HepG2 (cell line): ENCODE data around the gene KIF19. TPM values are rescaled to one million over a fixed set of nuclear protein-coding genes. Genes with fewer than 3 reads are reported as not detected.
A peak's percentile ranks its signal among the peaks of the same experiment; 100 is the strongest.

Source experiments
- ATAC-seq: fragments of 200-7000 bp; cut with Tn5 transposase; 3 replicates; pipeline ENCODE4 v1.9.1; 2020; ENCODE audit warnings: mild to moderate bottlenecking, moderate library complexity
- BruUV-seq: library from RNA; stranded (reverse); fragments of 400-500 nt; replicated peaks from 2 replicates; lab custom pipeline; 2021; lab: Mats Ljungman, UMichigan
- CTCF ChIA-PET: fragments of 300-600 bp; formaldehyde crosslinking; extraction: SDS; loops from one replicate; lab custom pipeline; 2021; ENCODE audit warnings: low total read pairs, inconsistent platforms, low intra/inter-chr PET ratio; lab: Yijun Ruan, JAX
- POLR2A ChIA-PET: fragments of 350-600 bp; sonication (Branson Sonifier 250); formaldehyde crosslinking; loops from one replicate; lab custom pipeline; 2020; ENCODE audit warnings: antibody characterized with exemption, inconsistent platforms; lab: Yijun Ruan, JAX
- DNase-seq: peaks from one replicate; pipeline ENCODE4 v3.0.0-alpha.2; 2015; ENCODE audit warnings: low spot score
- FAIRE-seq: peaks from 3 replicates; lab custom pipeline; 2011; peaks lifted over from hg19 to GRCh38; lab: Jason Lieb, UNC
- H2AFZ ChIP-seq: one replicate; pipeline ENCODE4 v1.6.1; 2011; ENCODE audit warnings: low read length, inconsistent platforms
- H3K27ac ChIP-seq: fragments of 300-600 bp; 3 replicates; pipeline ENCODE4 v1.8.0; 2011; ENCODE audit warnings: mixed run types, mild to moderate bottlenecking, mixed read lengths, low read length, inconsistent platforms; ENCODE audit not compliant: insufficient read depth; ENCODE audit errors: extremely low read length
- H3K27me3 ChIP-seq, 2 experiments: fragments of 200-600 bp in 1 of 2; 2 replicates in 1 of 2; 3 replicates in 1 of 2; pipeline versions ENCODE4 v1.6.0 to v1.8.0; 2011; ENCODE audit warnings: low read length in 2 of 2, mild to moderate bottlenecking in 2 of 2, moderate library complexity in 2 of 2, inconsistent platforms in 1 of 2; ENCODE audit not compliant: insufficient read depth in 2 of 2, control insufficient read depth in 1 of 2
- H3K36me3 ChIP-seq, 2 experiments: fragments of 200-600 bp in 1 of 2; replicated peaks in 1 of 2; 2 replicates in 1 of 2; 3 replicates in 1 of 2; pipeline versions ENCODE4 v1.5.1 to v1.8.0; 2011; ENCODE audit warnings: low read length in 2 of 2, inconsistent platforms in 1 of 2; ENCODE audit not compliant: insufficient read depth in 2 of 2, control insufficient read depth in 1 of 2
- H3K4me1 ChIP-seq: 2 replicates; pipeline ENCODE4 v1.5.1; 2012; ENCODE audit warnings: low read length, inconsistent platforms; ENCODE audit not compliant: insufficient read depth
- H3K4me2 ChIP-seq: 2 replicates; pipeline ENCODE4 v1.6.0; 2011; ENCODE audit warnings: low read depth, low read length, inconsistent platforms
- H3K4me3 ChIP-seq, 3 experiments: fragments of 200-600 bp in 1 of 3; sonication (generic), shearing (Covaris generic) in 1 of 3; replicated peaks in 1 of 3; 2 replicates each; pipeline ENCODE4 v1.5.1; 2011 to 2016; ENCODE audit warnings: low read length in 3 of 3, inconsistent platforms in 2 of 3, low read depth in 2 of 3, mild to moderate bottlenecking in 2 of 3, control low read depth in 1 of 3, mixed read lengths in 1 of 3; ENCODE audit not compliant: insufficient read depth in 1 of 3
- H3K79me2 ChIP-seq: one replicate; pipeline ENCODE4 v1.6.1; 2011; ENCODE audit warnings: low read length, inconsistent platforms; ENCODE audit not compliant: insufficient read depth
- H3K9ac ChIP-seq: 2 replicates; pipeline ENCODE4 v1.6.0; 2011; ENCODE audit warnings: mild to moderate bottlenecking, low read depth, low read length, inconsistent platforms; ENCODE audit not compliant: insufficient read depth
- H3K9me3 ChIP-seq: 2 replicates; pipeline ENCODE4 v1.5.1; 2012; ENCODE audit warnings: mild to moderate bottlenecking, low read length
- H4K20me1 ChIP-seq: 2 replicates; pipeline ENCODE4 v1.6.0; 2011; ENCODE audit warnings: inconsistent platforms, mild to moderate bottlenecking, low read length, moderate library complexity; ENCODE audit not compliant: insufficient read depth
- KDM1A ChIP-seq: IDR thresholded peaks from 2 replicates; pipeline ENCODE4 v1.6.1; 2016; ENCODE audit warnings: missing compliant biosample characterization
- KLF12 ChIP-seq: sonication (generic); formaldehyde crosslinking; IDR thresholded peaks from 2 replicates; pipeline ENCODE4 v1.4.0; 2020; ENCODE audit warnings: missing genetic modification reagents, borderline replicate concordance
- MED13 ChIP-seq: sonication (generic); formaldehyde crosslinking; IDR thresholded peaks from 2 replicates; pipeline ENCODE4 v1.5.0; 2020; ENCODE audit warnings: missing genetic modification reagents
- MTF2 ChIP-seq: sonication (generic); formaldehyde crosslinking; IDR thresholded peaks from 2 replicates; pipeline ENCODE4 v1.5.0; 2020; ENCODE audit warnings: missing genetic modification reagents, borderline replicate concordance
- NFYC ChIP-seq: IDR thresholded peaks from 2 replicates; pipeline ENCODE4 v1.6.1; 2016; ENCODE audit warnings: missing genetic modification reagents, missing compliant biosample characterization
- NR2C2 ChIP-seq: sonication (generic); formaldehyde crosslinking; IDR thresholded peaks from 2 replicates; pipeline ENCODE4 v1.4.0; 2020; ENCODE audit warnings: missing genetic modification reagents, mild to moderate bottlenecking, moderate library complexity, borderline replicate concordance
- PRDM4 ChIP-seq: sonication (generic); formaldehyde crosslinking; IDR thresholded peaks from 2 replicates; pipeline ENCODE4 v1.9.0; 2021; ENCODE audit warnings: missing genetic modification reagents, borderline replicate concordance
- REPIN1 ChIP-seq: sonication (generic); formaldehyde crosslinking; IDR thresholded peaks from 2 replicates; pipeline ENCODE4 v1.8.0; 2022; ENCODE audit warnings: missing genetic modification reagents, low read depth, mild to moderate bottlenecking, borderline replicate concordance
- REST ChIP-seq, 2 experiments: IDR thresholded peaks; 2 replicates each; pipeline ENCODE4 v1.6.1; 2011 to 2012; ENCODE audit warnings: low read length in 2 of 2, borderline replicate concordance in 1 of 2, low read depth in 1 of 2, mild to moderate bottlenecking in 1 of 2, moderate library complexity in 1 of 2
- ZFP62 ChIP-seq: sonication (generic); formaldehyde crosslinking; IDR thresholded peaks from 2 replicates; pipeline ENCODE4 v1.4.0; 2020; ENCODE audit warnings: missing genetic modification reagents
- ZNF101 ChIP-seq: sonication (generic); formaldehyde crosslinking; IDR thresholded peaks from 2 replicates; pipeline ENCODE4 v1.4.0; 2020; ENCODE audit warnings: mild to moderate bottlenecking, low read depth, missing genetic modification reagents, borderline replicate concordance
- ZNF432 ChIP-seq: sonication (generic); formaldehyde crosslinking; IDR thresholded peaks from 2 replicates; pipeline ENCODE4 v1.5.0; 2020; ENCODE audit warnings: missing genetic modification reagents, mild to moderate bottlenecking, borderline replicate concordance
- ZNF543 ChIP-seq: sonication (generic); formaldehyde crosslinking; IDR thresholded peaks from 2 replicates; pipeline ENCODE4 v1.4.0; 2020; ENCODE audit warnings: mild to moderate bottlenecking, missing genetic modification reagents
- ZNF879 ChIP-seq: sonication (generic); formaldehyde crosslinking; IDR thresholded peaks from 2 replicates; pipeline ENCODE4 v1.8.1; 2023; ENCODE audit warnings: missing genetic modification reagents
- WGBS: methylation state at CpG from one replicate; pipeline ENCODE4 v1.1.6; 2017; ENCODE audit warnings: low lambda C conversion rate; 5-methylcytosine and 5-hydroxymethylcytosine counted together
- in situ Hi-C: cut with HindIII; loops from 2 replicates; pipeline ENCODE4 v1.10.0; 2017; ENCODE audit warnings: low pct_unique_long_range_greater_than_20kb; ENCODE audit not compliant: extremely low pct_ligation_motif_present
- intact Hi-C: fragments of 100-400 bp; cut with micrococcal nuclease; formaldehyde crosslinking; loops from one replicate; pipeline ENCODE4 v1.10.0; 2022; ENCODE audit not compliant: unreplicated experiment
- polyA plus RNA-seq, 8 experiments: library from polyadenylated mRNA; depleted of rRNA in 3 of 8; stranded (reverse) in 7 of 8; unstranded in 1 of 8; fragments of >200 nt; fragmentation: Illumina TruSeq in 4 of 8; extraction: Trizol in 4 of 8; gene quantifications; 2 replicates each; pipeline versions ENCODE4 v1.2.1 to v1.2.3, GENCODE V29; 2011 to 2016; ENCODE audit warnings: low read depth in 4 of 8, missing spikeins in 1 of 8, mixed read lengths in 1 of 8; ENCODE audit not compliant: insufficient read depth in 1 of 8
- total RNA-seq, 5 experiments: library from RNA; depleted of rRNA; stranded (reverse); fragments of >200 nt; fragmentation: Illumina TruSeq; extraction: Trizol; gene quantifications; 2 replicates each; pipeline ENCODE4 v1.2.3, GENCODE V29; 2016; ENCODE audit warnings: low read depth in 1 of 5
- TF ChIP-seq, protein P1 (sequence below): sonication (generic); formaldehyde crosslinking; IDR thresholded peaks from 2 replicates; pipeline ENCODE4 v1.4.0; 2020; ENCODE audit warnings: mild to moderate bottlenecking, missing genetic modification reagents

KIF19 gene
- total and polyA plus RNA-seq, 2 of the 13 experiments (the other 11 are each of a cell fraction or from before 2014, with no cell fraction given), result not detected

DNA sequence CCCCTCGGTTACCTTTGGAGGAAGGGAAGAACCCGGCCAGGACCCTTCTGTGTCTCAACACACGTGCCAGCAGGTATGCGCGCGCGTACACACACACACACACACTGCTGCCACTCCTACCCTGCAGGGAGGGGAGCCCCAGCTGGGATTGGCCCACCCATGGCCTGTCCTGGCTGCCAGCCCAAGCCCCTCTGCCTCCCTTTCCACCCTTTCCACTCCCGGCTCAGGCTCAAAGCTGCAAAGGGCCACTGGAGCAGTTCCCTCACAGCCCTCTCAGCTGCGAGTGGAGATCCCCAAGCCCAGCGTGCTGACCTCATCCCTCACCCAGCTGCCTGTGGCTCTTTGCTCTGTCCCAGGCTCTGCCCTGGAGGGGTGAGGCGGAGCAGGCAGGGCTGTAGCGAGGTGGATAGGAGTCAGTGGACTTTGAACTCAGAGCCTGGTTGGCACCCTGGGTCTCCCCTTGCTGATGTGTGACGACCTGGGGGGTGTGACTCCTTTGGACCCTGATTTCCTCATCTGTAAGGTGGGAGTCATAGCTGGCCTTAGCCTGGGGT lies 14.5 kb downstream of the KIF19 start:
- H3K9me3 ChIP-seq, result no peaks in the 10 kb centered on the region
- peak; percentile 68 for ATAC-seq
- in situ Hi-C loops, result no loop called here
- no peak overlapping the region for H3K4me3 ChIP-seq
- no peak overlapping the region for H3K9ac ChIP-seq
- ChIA-PET POLR2A (no interaction called here), CTCF (no interaction called here)
- no peaks in the 10 kb centered on the region for H3K36me3 ChIP-seq
- no peak overlapping the region for H3K27ac ChIP-seq
- intact Hi-C loops, result no loop called here
- peak; percentile 56 for DNase-seq
- H2AFZ ChIP-seq, result no peak overlapping the region
- no peak for FAIRE-seq
- 11% methylated on average over 8 of the region's 13 CpGs for whole genome bisulfite sequencing
- H4K20me1 ChIP-seq, result no peaks in the 10 kb centered on the region
- H3K4me1 ChIP-seq, result peaks cover 10% of the 10 kb centered on the region
- H3K27me3 ChIP-seq, result peaks cover 11 to 47% of the 10 kb centered on the region in 2 experiments; a peak in 4 of 5 replicates
- no peaks in the 10 kb centered on the region for H3K79me2 ChIP-seq
- H3K4me2 ChIP-seq, result 0 out of 2 replicates have a peak overlapping the region, but pooled peaks have one; percentile 1
- no TSS peak for BruUV-seq
- TF ChIP-seq ZFP62 (CRISPR knock-in tag), result no peak
- no peak for TF ChIP-seq PRDM4 (CRISPR knock-in tag)
- TF ChIP-seq ZNF101 (CRISPR knock-in tag), result no peak
- TF ChIP-seq MTF2 (CRISPR knock-in tag), result no peak
- TF ChIP-seq MED13, result no peak
- 0 out of 2 replicates have a peak, but pooled peaks have one; percentile 41 for TF ChIP-seq REPIN1
- TF ChIP-seq, protein P1, sequence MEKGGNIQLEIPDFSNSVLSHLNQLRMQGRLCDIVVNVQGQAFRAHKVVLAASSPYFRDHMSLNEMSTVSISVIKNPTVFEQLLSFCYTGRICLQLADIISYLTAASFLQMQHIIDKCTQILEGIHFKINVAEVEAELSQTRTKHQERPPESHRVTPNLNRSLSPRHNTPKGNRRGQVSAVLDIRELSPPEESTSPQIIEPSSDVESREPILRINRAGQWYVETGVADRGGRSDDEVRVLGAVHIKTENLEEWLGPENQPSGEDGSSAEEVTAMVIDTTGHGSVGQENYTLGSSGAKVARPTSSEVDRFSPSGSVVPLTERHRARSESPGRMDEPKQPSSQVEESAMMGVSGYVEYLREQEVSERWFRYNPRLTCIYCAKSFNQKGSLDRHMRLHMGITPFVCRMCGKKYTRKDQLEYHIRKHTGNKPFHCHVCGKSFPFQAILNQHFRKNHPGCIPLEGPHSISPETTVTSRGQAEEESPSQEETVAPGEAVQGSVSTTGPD (CRISPR knock-in tag), result no peak
- TF ChIP-seq REST (IDR thresholded peaks at IDR 0.05; ENCODE audit: borderline replicate concordance in 1 of 2, low read depth in 1 of 2, low read length in 2 of 2), result no peak
- 0 out of 2 replicates have a peak, but pooled peaks have one; percentile 33 for TF ChIP-seq NR2C2
- no peak for TF ChIP-seq ZNF432 (CRISPR knock-in tag)
- TF ChIP-seq ZNF879, result no peak
- TF ChIP-seq KLF12 (CRISPR knock-in tag), result no peak
- TF ChIP-seq KDM1A (CRISPR knock-in tag), result no peak
- TF ChIP-seq NFYC (CRISPR knock-in tag), result no peak
- no peak for TF ChIP-seq ZNF543 (CRISPR knock-in tag)
